ENCODE measurements around the gene RPL32. TPM values are rescaled to one million over a fixed set of nuclear protein-coding genes. Genes with fewer than 3 reads are reported as not detected.

The RPL32 gene
- total RNA-seq, 4 donors from 2014 or later: 784 to 1,554 (median 1,100) TPM

- no peak for DNase-seq (ENCODE audit: extremely low spot score)
- Histone ChIP-seq H3K4me3 (no peak overlapping the region), H3K9me3 (no peaks in the 10 kb centered on the region), H3K4me1 (no peaks in the 10 kb centered on the region), H3K36me3 (peaks cover 21 to 81% (median 71%) of the 10 kb centered on the region in 4 donors), H3K27me3 (no peaks in the 10 kb centered on the region), H3K27ac (replicated peaks in 1 of 4) (no peak overlapping the region)
- TF ChIP-seq EP300 (IDR thresholded peaks at IDR 0.05) (no peak), POLR2A (IDR thresholded peaks at IDR 0.05; ENCODE audit: low read depth) (no peak)
- TF ChIP-seq, protein P1, sequence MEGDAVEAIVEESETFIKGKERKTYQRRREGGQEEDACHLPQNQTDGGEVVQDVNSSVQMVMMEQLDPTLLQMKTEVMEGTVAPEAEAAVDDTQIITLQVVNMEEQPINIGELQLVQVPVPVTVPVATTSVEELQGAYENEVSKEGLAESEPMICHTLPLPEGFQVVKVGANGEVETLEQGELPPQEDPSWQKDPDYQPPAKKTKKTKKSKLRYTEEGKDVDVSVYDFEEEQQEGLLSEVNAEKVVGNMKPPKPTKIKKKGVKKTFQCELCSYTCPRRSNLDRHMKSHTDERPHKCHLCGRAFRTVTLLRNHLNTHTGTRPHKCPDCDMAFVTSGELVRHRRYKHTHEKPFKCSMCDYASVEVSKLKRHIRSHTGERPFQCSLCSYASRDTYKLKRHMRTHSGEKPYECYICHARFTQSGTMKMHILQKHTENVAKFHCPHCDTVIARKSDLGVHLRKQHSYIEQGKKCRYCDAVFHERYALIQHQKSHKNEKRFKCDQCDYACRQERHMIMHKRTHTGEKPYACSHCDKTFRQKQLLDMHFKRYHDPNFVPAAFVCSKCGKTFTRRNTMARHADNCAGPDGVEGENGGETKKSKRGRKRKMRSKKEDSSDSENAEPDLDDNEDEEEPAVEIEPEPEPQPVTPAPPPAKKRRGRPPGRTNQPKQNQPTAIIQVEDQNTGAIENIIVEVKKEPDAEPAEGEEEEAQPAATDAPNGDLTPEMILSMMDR (IDR thresholded peaks at IDR 0.05): peak in 1 of 3 experiments; percentile 13
- intact Hi-C loops (cut with DNase I): no loop called here
- WGBS: 58% methylated on average over 8 of the region's 8 CpGs
Measured at GRCh38 chr3:12822725-12823373, 18.5 kb downstream of the RPL32 start.

GRCh38 chr3:12818773-12819172 is 22.6 kb downstream of the RPL32 start:
- TF ChIP-seq POLR2A (IDR thresholded peaks at IDR 0.05; ENCODE audit: low read depth): no peak
- no peak for TF ChIP-seq POLR2AphosphoS5 (IDR thresholded peaks at IDR 0.05)
- TF ChIP-seq, protein P1 (IDR thresholded peaks at IDR 0.05): no peak
- no peak for TF ChIP-seq EP300 (IDR thresholded peaks at IDR 0.05)
- intact Hi-C loops (cut with DNase I): no loop called here
- Histone ChIP-seq H3K4me1 (no peaks in the 10 kb centered on the region), H3K4me3 (no peak overlapping the region), H3K36me3 (peaks cover 32 to 86% (median 75%) of the 10 kb centered on the region in 4 donors), H3K9me3 (no peaks in the 10 kb centered on the region), H3K27me3 (no peaks in the 10 kb centered on the region), H3K27ac (replicated peaks in 1 of 4) (no peak overlapping the region)
- DNase-seq (ENCODE audit: extremely low spot score): no peak
- WGBS: 77% methylated on average over 5 of the region's 5 CpGs

DNA sequence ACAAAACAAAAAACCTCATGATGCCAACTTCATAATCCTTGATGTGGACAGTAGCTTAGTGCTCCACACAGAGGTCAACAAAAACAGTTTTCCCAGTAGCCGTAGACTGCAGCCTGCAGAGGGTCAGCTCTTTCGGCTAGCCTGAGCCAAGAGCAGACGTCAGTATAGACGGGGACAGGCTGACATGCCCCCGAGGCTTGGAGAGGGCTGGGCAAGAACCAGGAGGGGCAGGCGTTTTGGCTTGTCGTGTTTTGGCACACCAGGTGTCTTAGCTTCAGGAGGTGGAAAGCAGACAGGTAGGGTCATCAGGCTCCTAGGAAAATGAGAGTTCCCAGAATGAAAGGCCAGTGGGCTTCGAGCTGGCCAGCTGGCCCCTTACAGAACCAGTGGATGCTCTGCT is 23.1 kb downstream of the RPL32 start:
- H3K27me3 ChIP-seq: no peaks in the 10 kb centered on the region
- intact Hi-C loops (cut with DNase I): no loop called here
- TF ChIP-seq EP300 (IDR thresholded peaks at IDR 0.05) (no peak), POLR2A (IDR thresholded peaks at IDR 0.05; ENCODE audit: low read depth) (no peak)
- peaks cover 32 to 91% (median 80%) of the 10 kb centered on the region in 4 donors for H3K36me3 ChIP-seq
- DNase-seq (ENCODE audit: extremely low spot score): no peak
- H3K27ac ChIP-seq (replicated peaks in 1 of 4): no peak overlapping the region
- H3K4me3 ChIP-seq: no peak overlapping the region
- H3K4me1 ChIP-seq: no peaks in the 10 kb centered on the region
- no peaks in the 10 kb centered on the region for H3K9me3 ChIP-seq
- 86% methylated on average over 8 of the region's 8 CpGs for WGBS

- Histone ChIP-seq H3K27me3 (no peaks in the 10 kb centered on the region), H3K36me3 (peaks cover 32 to 91% (median 83%) of the 10 kb centered on the region in 4 donors), H3K4me1 (no peaks in the 10 kb centered on the region), H3K27ac (replicated peaks in 1 of 4) (no peak overlapping the region), H3K9me3 (no peaks in the 10 kb centered on the region), H3K4me3 (no peak overlapping the region)
- TF ChIP-seq POLR2AphosphoS5 (IDR thresholded peaks at IDR 0.05) (no peak), POLR2A (IDR thresholded peaks at IDR 0.05; ENCODE audit: low read depth) (no peak), EP300 (IDR thresholded peaks at IDR 0.05) (no peak)
- TF ChIP-seq, protein P1 (IDR thresholded peaks at IDR 0.05): no peak
- WGBS: 75% methylated on average over 4 of the region's 16 CpGs
- intact Hi-C loops (cut with DNase I): no loop called here
- DNase-seq (ENCODE audit: extremely low spot score): no peak
Measured at GRCh38 chr3:12817343-12817710, 24.0 kb downstream of the RPL32 start.

DNA sequence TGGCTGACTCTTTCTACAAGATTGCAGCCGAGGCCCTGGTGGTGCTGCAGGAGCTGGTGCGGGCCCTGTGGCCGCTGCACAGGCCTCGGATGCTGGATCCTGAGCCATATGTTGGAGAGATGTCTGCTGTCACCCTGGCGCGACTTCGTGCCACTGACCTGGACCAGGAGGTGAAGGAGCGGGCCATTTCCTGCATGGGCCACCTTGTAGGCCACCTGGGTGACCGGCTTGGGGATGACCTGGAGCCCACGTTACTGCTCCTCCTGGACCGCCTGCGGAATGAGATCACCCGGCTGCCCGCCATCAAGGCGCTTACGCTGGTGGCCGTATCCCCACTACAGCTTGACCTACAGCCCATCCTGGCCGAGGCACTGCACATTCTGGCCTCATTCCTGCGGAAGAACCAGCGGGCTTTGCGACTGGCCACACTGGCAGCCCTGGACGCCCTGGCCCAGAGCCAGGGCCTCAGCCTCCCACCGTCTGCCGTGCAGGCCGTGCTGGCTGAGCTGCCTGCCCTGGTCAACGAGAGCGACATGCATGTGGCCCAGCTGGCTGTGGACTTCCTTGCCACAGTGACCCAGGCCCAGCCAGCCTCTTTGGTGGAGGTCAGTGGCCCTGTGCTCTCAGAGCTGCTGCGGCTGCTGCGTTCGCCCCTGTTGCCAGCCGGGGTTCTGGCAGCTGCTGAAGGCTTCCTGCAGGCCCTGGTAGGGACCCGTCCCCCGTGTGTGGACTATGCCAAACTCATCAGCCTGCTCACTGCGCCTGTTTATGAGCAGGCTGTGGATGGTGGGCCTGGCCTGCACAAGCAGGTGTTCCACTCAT is 24.6 kb downstream of the RPL32 start:
- no peak overlapping the region for H3K27ac ChIP-seq (replicated peaks in 1 of 4)
- no peak for DNase-seq (ENCODE audit: extremely low spot score)
- WGBS: 95% methylated on average over 19 of the region's 34 CpGs
- H3K4me3 ChIP-seq: no peak overlapping the region
- TF ChIP-seq POLR2A (IDR thresholded peaks at IDR 0.05; ENCODE audit: low read depth) (no peak), EP300 (IDR thresholded peaks at IDR 0.05) (no peak), POLR2AphosphoS5 (IDR thresholded peaks at IDR 0.05) (no peak)
- TF ChIP-seq, protein P1 (IDR thresholded peaks at IDR 0.05): no peak
- intact Hi-C loops (cut with DNase I): no loop called here
- H3K9me3 ChIP-seq: no peaks in the 10 kb centered on the region
- H3K4me1 ChIP-seq: no peaks in the 10 kb centered on the region
- peaks cover 32 to 88% (median 81%) of the 10 kb centered on the region in 4 donors for H3K36me3 ChIP-seq
- no peaks in the 10 kb centered on the region for H3K27me3 ChIP-seq

Measured in esophagus muscularis mucosa (tissue), 4 donors.